ENCODE measurements around the gene MMP14.

- TF ChIP-seq, protein P1, sequence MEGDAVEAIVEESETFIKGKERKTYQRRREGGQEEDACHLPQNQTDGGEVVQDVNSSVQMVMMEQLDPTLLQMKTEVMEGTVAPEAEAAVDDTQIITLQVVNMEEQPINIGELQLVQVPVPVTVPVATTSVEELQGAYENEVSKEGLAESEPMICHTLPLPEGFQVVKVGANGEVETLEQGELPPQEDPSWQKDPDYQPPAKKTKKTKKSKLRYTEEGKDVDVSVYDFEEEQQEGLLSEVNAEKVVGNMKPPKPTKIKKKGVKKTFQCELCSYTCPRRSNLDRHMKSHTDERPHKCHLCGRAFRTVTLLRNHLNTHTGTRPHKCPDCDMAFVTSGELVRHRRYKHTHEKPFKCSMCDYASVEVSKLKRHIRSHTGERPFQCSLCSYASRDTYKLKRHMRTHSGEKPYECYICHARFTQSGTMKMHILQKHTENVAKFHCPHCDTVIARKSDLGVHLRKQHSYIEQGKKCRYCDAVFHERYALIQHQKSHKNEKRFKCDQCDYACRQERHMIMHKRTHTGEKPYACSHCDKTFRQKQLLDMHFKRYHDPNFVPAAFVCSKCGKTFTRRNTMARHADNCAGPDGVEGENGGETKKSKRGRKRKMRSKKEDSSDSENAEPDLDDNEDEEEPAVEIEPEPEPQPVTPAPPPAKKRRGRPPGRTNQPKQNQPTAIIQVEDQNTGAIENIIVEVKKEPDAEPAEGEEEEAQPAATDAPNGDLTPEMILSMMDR (IDR thresholded peaks at IDR 0.05), result no peak
- TF ChIP-seq POLR2A (IDR thresholded peaks at IDR 0.05), result no peak
Observed at GRCh38 chr14:22844221-22845102, 8.1 kb downstream of the MMP14 start.

Measured in vagina (tissue), 2 donors.